Body of pancreas (tissue), 4 donors: Measurements from ENCODE around the gene METTL24.

Experiments used
- POLR2A ChIP-seq, 3 donors: fragments of 450-650 bp; IDR thresholded peaks; one replicate each; pipeline ENCODE4 v1.6.1; 2016; ENCODE audit warnings: antibody characterized with exemption in 3 of 3, mild to moderate bottlenecking in 2 of 3
- TF ChIP-seq, protein P1 (sequence below), 7 experiments: fragments of 450-650 bp in 4 of 7; fragments of 200-600 bp in 3 of 7; sonication (generic) in 3 of 7; IDR thresholded peaks; one replicate each; pipeline ENCODE4 v1.5.1; 2016 to 2019; ENCODE audit warnings: antibody characterized with exemption in 7 of 7

DNA sequence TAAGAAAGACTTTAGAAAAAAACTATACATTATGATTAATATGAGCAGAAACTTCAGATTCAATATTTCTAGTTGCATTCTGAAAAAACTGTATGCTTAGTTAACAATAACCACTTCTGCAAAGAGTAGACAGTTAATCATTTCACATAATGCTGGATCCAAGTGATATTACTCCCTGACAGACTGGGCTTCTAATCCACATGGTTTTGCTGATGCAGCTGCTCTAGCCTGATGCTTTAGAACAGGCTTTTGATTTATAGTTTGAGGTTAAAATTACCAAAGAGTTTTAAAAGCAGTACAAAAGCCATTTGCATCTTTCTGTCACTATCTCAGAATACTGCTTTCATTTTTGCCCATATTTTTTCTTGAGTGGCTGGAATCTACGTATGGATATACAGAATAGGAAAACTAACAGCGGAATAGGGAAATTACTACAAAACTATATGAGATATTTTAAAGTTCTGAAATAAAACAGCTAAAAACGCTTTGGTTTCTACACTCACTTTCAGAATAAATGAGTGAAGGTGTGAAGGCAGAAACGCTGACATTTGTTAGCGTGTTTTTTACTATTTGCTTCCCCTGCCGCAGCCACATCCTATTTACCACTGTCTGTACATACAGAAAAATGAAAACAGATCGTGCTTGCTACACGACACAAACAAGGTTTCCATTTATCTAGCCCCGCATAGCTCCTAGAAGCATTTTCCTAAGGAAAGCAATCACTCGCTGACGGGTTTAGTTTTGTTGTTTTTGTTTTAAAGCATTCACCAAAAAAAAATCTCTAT lies 61.7 kb downstream of the METTL24 start:
- TF ChIP-seq, protein P1, sequence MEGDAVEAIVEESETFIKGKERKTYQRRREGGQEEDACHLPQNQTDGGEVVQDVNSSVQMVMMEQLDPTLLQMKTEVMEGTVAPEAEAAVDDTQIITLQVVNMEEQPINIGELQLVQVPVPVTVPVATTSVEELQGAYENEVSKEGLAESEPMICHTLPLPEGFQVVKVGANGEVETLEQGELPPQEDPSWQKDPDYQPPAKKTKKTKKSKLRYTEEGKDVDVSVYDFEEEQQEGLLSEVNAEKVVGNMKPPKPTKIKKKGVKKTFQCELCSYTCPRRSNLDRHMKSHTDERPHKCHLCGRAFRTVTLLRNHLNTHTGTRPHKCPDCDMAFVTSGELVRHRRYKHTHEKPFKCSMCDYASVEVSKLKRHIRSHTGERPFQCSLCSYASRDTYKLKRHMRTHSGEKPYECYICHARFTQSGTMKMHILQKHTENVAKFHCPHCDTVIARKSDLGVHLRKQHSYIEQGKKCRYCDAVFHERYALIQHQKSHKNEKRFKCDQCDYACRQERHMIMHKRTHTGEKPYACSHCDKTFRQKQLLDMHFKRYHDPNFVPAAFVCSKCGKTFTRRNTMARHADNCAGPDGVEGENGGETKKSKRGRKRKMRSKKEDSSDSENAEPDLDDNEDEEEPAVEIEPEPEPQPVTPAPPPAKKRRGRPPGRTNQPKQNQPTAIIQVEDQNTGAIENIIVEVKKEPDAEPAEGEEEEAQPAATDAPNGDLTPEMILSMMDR (IDR thresholded peaks at IDR 0.05), result no peak
- TF ChIP-seq POLR2A (IDR thresholded peaks at IDR 0.05), result no peak
